ENCODE measurements around the gene DEGS2.

GRCh38 chr14:100144645-100144995 is 14.8 kb downstream of the DEGS2 start:
- no peak for TF ChIP-seq CTCF (conservative IDR thresholded peaks at IDR 0.05)
- TF ChIP-seq EZH2 (IDR thresholded peaks at IDR 0.05; ENCODE audit: low read depth) = no peak
